ENCODE results near the gene GNG13. TPM values are rescaled to one million over a fixed set of nuclear protein-coding genes. Genes with fewer than 3 reads are reported as not detected.

Gene GNG13
- total RNA-seq, 3 donors from 2014 or later: not detected

DNA sequence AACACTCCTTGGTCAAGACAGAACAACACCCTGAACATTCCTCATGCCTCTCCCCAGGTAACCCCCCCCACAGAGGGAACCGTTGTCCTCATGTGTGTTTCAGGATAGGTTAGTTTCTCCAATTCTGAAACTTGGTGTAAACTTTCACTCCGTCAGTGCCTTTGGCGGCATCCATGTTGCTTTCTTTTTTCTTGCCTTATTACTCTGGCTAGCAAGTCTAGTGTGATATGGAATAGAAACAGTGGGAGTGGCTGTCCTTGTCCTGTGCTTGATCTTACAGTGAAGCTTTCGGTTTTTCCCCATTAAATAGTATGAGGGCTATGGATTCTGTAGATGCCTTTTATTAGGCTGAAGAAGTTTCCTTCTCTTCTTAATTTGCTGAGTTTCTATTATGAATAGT is 35.7 kb upstream of the GNG13 start:
- Histone ChIP-seq H3K9me3 (peaks cover 37 to 38% of the 10 kb centered on the region in 2 donors), H3K4me3 (no peak overlapping the region), H3K27ac (no peak overlapping the region), H3K4me1 (no peaks in the 10 kb centered on the region), H3K27me3 (peaks cover 0 to 57% of the 10 kb centered on the region in 2 donors), H3K36me3 (no peaks in the 10 kb centered on the region)
- DNase-seq (ENCODE audit: low spot score in 2 of 2): no peak
- TF ChIP-seq POLR2AphosphoS5 (IDR thresholded peaks at IDR 0.05): no peak
- no peak for TF ChIP-seq POLR2A (IDR thresholded peaks at IDR 0.05)
- TF ChIP-seq, protein P1, sequence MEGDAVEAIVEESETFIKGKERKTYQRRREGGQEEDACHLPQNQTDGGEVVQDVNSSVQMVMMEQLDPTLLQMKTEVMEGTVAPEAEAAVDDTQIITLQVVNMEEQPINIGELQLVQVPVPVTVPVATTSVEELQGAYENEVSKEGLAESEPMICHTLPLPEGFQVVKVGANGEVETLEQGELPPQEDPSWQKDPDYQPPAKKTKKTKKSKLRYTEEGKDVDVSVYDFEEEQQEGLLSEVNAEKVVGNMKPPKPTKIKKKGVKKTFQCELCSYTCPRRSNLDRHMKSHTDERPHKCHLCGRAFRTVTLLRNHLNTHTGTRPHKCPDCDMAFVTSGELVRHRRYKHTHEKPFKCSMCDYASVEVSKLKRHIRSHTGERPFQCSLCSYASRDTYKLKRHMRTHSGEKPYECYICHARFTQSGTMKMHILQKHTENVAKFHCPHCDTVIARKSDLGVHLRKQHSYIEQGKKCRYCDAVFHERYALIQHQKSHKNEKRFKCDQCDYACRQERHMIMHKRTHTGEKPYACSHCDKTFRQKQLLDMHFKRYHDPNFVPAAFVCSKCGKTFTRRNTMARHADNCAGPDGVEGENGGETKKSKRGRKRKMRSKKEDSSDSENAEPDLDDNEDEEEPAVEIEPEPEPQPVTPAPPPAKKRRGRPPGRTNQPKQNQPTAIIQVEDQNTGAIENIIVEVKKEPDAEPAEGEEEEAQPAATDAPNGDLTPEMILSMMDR (IDR thresholded peaks at IDR 0.05): no peak
- intact Hi-C loops (cut with DNase I; ENCODE audit: low total_unique reads): no loop called here

DNA sequence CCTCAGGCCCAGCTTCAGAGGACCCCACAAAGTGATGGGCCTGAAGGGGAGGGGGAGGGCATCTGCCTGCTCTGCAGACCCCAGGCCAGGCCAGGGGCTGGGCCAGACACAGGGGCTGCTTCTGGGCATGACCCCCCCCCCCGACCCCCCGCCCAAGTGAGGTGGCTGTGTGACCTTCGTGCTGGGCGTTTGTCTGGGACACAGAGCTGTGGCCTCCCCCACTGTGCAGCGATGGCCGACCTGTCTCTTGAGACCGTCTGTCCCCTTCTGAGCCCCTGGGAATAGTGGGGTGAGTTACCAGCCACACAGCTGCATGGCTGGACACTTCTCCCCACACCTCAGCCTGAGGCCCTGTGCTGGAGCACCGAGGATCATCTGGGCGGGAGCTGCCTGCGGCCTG is 34.8 kb upstream of the GNG13 start:
- TF ChIP-seq POLR2AphosphoS5 (IDR thresholded peaks at IDR 0.05) (no peak), POLR2A (IDR thresholded peaks at IDR 0.05) (no peak)
- TF ChIP-seq, protein P1 (IDR thresholded peaks at IDR 0.05): no peak
- Histone ChIP-seq H3K4me1 (no peaks in the 10 kb centered on the region), H3K4me3 (no peak overlapping the region), H3K27ac (no peak overlapping the region), H3K36me3 (no peaks in the 10 kb centered on the region), H3K9me3 (peaks cover 37 to 38% of the 10 kb centered on the region in 2 donors), H3K27me3 (peaks cover 0 to 50% of the 10 kb centered on the region in 2 donors)
- no peak for DNase-seq (ENCODE audit: low spot score in 2 of 2)
- intact Hi-C loops (cut with DNase I; ENCODE audit: low total_unique reads): no loop called here

DNA sequence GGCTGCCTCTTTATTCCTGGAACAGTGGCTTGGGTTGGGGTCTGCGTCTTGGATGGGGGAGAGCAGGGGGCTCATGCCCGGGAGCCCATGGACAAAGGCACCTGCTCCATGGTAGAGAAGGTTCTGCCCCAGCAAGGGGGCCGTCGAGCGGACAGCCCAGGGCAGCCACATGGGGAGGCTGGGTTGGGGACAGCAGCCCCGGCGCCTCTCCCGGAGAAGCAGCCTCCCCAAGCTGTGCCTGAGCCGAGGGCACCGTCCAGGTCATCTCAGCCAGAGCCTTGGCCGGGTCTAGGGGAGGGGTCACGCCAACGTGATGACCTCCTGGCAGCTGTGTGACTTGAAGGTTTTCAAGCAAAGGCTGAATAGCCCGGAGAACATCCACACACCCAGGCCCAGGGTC is 32.9 kb upstream of the GNG13 start:
- Histone ChIP-seq H3K36me3 (no peaks in the 10 kb centered on the region), H3K9me3 (peaks cover 35 to 37% of the 10 kb centered on the region in 2 donors), H3K4me3 (no peak overlapping the region), H3K27ac (no peak overlapping the region), H3K4me1 (no peaks in the 10 kb centered on the region), H3K27me3 (peaks cover 0 to 33% of the 10 kb centered on the region in 2 donors)
- no peak for TF ChIP-seq POLR2AphosphoS5 (IDR thresholded peaks at IDR 0.05)
- TF ChIP-seq POLR2A (IDR thresholded peaks at IDR 0.05): no peak
- TF ChIP-seq, protein P1 (IDR thresholded peaks at IDR 0.05): no peak
- intact Hi-C loops (cut with DNase I; ENCODE audit: low total_unique reads): no loop called here
- no peak for DNase-seq (ENCODE audit: low spot score in 2 of 2)

DNA sequence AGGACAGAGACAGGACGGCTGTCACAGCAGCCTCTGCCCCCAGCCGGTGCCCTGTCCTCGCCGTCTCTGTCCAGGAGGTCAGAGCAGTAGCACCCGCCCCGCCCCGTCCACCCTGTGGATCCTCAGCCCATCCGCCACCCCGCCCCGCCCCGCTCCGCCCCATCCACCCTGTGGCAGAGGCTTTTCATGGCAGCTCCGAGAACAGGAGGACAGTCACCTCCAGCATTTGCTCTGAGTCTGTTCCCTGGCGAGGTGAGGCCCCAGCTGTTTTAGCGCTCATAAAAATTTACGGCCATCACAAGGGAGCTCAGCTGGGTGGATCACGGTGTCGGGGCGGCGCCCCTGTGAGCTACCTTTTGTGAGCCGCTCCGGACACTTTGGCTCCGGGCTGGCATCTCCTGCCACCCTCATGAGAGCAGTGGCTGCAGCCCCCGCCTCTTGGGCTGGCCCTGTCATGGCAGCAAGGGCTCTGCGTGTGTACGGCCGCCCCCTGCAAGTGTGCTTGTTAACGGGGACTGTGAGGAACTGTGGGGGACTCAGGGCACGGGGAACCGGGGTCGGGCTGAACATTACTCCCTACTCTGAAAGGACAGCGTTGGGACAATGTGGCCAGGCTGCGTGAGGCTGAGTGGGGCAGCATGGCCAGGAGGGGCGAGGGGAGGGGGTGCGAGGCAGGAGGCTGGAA is 32.3 kb upstream of the GNG13 start:
- Histone ChIP-seq H3K36me3 (no peaks in the 10 kb centered on the region), H3K4me1 (no peaks in the 10 kb centered on the region), H3K9me3 (peaks cover 35 to 37% of the 10 kb centered on the region in 2 donors), H3K4me3 (no peak overlapping the region), H3K27ac (no peak overlapping the region), H3K27me3 (peaks cover 0 to 34% of the 10 kb centered on the region in 2 donors)
- intact Hi-C loops (cut with DNase I; ENCODE audit: low total_unique reads): no loop called here
- TF ChIP-seq, protein P1 (IDR thresholded peaks at IDR 0.05): no peak
- no peak for TF ChIP-seq POLR2AphosphoS5 (IDR thresholded peaks at IDR 0.05)
- no peak for TF ChIP-seq POLR2A (IDR thresholded peaks at IDR 0.05)
- DNase-seq (ENCODE audit: low spot score in 2 of 2): no peak

- Histone ChIP-seq H3K4me1 (no peaks in the 10 kb centered on the region), H3K4me3 (no peak overlapping the region), H3K36me3 (no peaks in the 10 kb centered on the region), H3K27ac (no peak overlapping the region), H3K9me3 (peaks cover 27 to 31% of the 10 kb centered on the region in 2 donors), H3K27me3 (peaks cover 0 to 40% of the 10 kb centered on the region in 2 donors)
- no peak for DNase-seq (ENCODE audit: low spot score in 2 of 2)
- intact Hi-C loops (cut with DNase I; ENCODE audit: low total_unique reads): no loop called here
- TF ChIP-seq, protein P1 (IDR thresholded peaks at IDR 0.05): no peak
- TF ChIP-seq POLR2AphosphoS5 (IDR thresholded peaks at IDR 0.05): no peak
- TF ChIP-seq POLR2A (IDR thresholded peaks at IDR 0.05): no peak
Measured at GRCh38 chr16:831571-832413, 31.3 kb upstream of the GNG13 start.
